ENCODE measurements around the gene RGS6.

RGS6 gene

DNA sequence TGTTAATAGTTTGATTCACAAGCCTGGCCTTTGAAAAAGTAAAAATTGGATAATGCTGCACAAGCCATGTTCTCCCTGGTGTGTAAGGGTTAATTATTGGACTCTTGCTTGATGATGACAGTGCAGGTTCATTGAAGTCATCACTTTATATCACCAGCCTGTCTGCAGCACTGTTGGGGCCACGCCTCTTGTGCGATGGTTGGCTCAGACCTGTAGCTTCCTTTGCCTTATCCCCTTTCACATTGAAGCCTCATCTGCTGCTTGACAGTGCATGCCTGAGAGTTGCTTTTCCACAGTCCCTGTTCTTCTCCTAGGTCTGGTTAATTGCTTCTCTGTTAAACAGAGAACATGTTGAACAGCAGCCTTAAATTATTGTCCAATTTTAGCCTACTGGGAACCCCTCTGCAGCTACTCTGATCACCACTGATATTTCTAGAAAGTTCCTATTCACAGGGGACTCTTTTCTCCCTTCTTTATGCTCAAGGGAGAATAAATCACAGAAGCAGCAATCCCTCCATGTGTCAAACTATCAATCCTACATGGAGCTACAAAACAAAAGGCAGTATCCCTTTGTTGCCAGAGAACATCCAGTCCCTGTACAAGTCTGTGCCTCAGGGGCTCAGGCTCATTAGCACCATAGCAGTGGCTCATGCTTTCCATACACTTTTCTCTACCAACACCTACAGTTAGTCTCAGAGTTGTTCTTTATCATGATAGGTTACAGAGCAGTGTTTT lies 322.1 kb downstream of the RGS6 start:
- no peak for DNase-seq

DNA sequence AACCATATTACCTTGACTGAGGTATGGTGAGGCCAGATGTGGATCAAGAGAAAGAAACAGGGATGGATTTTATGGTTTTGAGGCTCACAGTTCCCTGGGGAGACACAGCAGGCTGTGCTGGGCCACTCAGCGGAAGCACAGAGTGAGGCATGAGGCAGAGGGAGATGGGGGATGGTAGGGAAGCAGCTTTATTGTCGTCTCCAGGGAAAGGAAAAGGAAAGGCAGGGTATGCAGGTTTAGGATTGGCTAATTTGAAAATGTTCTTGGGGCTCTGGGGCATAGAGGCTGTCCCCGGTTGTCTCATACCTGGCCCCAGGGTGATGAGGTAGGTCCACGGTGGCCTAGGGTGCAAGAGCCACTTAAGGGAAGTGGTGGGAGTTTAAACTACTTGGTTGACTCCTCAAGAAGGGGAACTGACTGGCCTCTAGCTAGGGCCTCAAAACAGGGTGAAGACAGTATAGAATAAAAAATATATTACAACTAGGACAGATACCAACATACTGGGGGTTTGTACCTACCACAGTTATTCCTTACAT lies 322.8 kb downstream of the RGS6 start:
- no peak for DNase-seq

DNA sequence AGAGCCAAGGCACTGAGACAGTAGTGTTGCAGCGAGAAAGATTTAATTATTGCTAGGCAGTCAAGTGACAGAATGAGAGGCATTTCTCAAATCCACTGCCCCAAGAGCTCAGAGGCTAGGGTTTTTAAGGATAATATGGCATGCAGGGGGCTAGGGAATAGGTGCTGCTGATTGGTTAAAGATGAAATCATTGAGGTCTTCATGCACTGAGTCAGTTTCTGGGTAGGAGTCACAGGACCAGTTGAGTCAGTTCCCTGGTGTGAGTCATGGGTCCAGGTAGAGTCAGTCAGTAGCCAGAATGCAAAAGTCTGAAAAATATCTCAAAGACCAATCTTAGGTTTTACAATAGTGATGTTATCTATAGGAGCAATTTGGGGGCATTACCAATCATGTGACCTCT lies 323.8 kb downstream of the RGS6 start:
- DNase-seq: no peak

DNA sequence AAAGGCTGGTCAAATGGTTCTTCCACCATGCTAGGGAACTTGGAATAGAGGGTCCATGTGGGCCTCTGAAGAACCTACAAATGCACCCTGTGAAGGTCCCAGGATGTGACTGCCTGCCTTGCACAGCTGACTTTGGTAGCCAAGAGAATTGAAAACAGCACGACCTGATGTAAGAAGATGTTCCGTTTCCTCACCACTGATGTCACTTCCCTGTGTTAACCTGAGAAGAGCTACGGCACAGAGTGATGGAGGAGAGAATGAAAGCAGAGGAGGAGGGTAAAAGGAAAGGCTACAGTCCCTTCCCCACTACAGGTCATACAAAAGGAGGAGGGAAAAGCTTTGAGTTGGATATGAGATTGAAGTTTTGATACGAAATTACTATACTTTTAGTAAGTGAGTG lies 328.8 kb downstream of the RGS6 start:
- DNase-seq: no peak

DNA sequence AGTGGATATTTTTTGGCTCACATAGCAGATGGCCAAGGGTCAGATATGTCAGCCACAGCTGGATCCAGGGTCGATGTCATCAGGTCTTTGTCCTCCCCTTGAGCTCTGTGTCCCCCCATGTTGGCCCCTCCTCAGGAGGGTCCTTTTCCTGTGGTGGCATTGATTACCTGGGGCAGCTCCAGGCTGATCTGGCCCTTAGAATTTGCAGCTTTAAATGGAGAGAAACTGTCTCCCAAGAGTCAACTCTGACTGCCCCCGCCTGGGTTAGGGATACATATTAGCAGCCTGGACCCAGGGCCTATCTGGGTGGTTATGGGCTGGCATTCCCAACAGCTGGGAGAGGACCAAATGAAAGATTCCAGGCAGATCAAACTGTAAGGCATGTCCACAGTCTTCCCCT lies 330.5 kb downstream of the RGS6 start:
- no peak for DNase-seq

DNA sequence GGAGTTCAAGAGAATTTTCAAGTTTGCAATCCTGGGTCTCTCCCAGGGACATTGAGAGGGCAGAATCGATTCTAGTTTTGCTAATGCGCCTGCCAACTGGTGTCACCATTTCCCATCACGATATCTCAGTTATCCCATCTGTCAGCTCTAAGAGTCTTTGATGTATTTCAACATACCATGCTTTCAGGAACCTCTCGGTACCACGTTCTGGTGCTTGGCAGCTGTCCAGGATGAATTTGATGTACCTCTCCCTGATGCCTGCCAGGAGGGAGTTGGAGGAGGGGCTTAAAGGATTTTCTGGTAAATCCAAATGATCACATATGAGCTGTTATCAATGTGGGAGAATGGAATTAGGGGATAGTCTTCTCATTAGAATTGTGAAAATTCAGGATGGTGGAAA lies 332.5 kb downstream of the RGS6 start:
- no peak for DNase-seq

DNA sequence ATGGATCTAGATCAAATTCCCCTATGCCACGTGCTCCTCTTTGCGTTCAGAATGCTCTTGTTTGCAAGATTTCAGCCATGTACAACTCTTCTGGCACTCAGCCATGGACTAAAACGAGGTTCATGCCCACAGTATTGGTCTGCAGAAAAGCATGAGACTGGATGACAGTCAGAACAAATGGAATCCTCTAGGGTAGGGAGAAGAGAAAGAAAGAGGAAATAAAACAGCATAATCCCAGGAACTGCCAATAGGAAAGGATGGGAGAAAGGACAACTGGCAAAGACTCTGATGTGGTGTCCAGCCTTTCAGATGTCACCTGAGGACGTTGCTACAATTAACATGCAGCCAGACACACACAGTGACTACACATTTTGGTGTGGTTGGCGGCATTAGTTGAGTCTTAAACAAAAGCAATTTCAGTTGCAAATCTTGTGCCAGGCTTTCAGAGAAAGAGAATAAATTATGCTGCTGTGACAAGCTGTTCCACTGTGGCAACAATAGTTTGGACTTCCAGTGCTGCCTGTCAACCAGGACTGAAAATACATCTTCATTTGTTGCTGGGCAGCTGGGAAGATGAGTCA lies 338.0 kb downstream of the RGS6 start:
- no peak for DNase-seq

DNA sequence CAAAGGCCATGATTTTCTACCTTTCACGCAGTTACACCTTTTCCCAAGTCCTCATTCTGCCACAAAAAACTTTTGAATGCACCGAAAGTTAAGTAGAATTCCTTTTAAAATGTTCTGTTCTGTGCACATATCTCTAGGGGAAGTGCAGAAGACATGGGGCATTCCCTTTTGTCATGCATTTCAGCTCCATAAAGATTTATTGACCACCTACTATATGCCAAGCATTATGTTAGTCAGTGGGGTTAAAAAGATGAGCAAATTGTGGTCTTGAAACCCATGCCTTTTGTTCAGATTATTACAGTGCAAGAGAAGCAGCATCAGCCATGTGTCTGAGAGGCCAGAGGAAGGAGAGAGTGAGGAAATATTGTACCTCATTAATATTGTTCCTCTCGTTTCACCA lies 338.5 kb downstream of the RGS6 start:
- no peak for DNase-seq

DNA sequence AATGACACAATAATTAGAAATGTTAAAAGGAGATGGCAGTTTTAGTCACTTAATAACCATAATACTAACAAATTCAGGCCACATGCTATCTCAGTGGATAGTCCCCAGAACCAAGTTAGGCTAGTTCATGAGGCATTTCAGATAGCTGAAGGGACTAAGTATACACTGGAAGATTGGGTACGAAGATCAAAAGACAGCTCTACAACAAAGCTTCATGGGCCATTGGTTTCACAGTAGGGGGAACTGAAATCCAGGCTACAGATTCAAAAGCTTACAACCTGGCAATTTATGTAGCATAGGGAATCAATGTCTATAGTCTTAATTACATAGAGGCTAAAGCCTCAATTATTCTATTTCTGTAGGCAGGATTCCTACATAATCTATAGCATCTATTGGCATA lies 343.0 kb downstream of the RGS6 start:
- DNase-seq: no peak

DNA sequence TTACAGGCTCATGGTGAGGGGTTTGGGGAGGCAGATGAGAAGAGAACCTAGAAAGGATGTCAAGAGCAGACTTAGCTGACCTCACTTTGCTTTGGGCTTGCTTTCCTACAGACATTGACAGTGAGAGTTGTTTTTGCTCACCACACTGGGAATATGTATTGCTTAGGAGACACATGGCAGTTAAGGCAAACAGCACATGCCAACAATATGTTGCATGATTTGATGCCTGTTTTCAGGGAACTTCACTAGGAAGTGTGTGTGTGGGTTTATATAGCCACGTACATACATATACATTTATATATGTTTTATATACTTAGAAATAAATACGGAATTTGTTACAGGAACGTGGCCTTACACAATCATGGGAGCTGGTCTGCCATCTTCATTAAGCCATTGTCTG lies 346.1 kb downstream of the RGS6 start:
- no peak for DNase-seq

DNA sequence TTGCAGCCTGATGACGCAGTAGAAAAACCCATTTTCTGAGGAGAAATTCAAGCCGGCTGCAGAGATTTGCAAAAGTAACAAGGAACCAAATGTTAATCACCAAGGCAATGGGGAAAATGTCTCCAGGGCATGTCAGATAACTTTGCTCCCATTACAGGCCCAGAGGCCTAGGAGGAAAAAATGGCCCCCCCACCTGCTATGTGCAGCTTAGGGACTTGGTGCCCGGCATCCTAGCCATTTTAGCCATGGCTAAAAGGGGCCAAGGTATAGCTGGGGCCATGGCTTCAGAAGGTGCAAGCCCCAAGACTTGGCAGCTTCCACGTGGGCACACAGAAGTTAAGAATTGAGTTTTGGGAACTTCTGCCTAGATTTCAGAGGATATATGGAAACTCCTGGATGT lies 351.9 kb downstream of the RGS6 start:
- DNase-seq: no peak

DNA sequence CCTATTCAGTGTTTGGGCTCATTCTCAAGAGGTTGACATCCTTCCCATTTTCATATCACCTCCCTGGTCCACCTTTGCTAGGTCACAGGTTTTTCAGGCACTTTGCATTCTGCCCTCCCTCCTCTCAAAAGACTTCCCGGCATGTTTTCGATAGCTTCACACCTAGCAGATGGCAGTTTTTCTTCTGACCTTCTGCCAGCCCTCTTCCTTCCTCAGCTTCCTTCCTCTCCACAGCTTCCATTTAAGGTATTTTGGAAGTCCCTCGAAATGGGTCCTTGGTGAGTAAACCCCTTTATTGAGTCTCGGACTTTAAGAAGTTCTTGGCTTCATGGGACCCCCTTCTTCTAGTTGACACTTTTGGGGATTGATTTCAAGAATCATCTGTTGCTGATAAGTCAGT lies 358.0 kb downstream of the RGS6 start:
- no peak for DNase-seq

DNA sequence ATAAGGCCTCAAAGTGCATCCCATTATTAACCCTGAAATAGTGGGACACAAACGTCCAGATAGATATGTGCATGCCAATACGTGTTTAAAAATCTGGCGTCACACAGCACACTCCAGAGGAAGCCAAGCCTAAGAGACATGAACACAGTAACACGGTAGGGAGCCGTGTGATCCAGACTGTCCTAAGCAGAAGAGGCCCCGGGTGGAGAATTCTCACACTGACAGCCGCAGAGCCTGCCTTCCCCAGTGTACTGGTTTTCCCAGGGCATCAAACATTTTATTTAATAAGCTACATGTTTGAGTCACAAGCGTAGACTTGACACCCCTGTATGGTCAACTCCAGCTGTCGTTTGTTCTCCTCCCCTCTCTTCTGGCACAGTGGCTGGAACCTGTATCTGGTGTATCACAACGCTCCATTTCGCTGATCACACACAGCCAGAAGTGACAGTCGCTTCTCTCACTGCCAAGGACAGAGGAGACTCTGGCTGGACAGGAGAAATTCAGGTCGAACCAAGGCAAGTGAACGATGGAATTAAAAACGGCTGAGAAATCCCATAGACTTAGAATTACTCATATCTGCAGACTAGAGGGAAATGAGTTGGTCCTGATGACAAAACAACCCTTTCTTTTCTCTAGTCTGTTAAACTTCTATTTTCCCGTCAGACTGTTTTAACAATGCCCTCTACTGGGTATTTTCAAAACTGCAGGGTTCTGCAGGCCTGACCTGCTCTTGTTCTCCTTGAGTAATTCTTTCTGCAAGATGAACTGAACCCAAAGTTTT lies 359.9 kb downstream of the RGS6 start:
- DNase-seq: peak; percentile 54

DNA sequence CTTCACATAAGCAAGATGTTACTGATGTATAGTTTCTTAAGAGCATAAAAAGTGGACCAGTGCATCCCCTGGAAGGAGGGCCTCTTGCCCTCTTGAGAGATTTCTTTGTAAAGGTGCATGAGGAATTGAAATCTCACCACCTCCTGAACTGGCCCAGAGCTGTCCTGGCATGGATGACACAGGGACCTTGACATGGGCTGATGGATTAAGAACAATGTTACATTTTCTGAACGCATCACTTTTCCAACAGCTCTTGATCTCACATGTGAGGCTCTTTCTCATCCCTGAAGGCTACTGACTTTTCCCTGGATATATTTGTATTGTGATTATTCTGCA lies 360.4 kb downstream of the RGS6 start:
- DNase-seq: no peak

DNA sequence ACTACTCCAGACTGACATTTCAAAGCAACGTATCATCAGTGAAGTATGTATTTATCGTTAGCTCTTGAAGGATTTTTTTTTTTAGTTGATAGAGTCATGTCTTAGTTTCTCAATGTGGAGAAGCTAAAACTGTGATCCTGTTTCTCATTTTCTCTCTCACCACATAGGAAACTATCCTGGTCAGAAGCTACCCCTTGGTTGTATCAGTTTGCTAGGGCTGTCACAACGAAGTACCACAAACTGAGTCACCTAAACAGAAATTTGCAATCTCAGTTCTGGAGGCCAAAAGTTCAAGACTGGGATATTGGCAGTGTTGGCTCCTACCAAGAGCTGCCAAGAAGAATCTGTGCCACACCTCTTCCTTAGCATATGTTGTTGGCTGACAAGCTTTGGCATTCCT lies 369.1 kb downstream of the RGS6 start:
- no peak for DNase-seq

DNA sequence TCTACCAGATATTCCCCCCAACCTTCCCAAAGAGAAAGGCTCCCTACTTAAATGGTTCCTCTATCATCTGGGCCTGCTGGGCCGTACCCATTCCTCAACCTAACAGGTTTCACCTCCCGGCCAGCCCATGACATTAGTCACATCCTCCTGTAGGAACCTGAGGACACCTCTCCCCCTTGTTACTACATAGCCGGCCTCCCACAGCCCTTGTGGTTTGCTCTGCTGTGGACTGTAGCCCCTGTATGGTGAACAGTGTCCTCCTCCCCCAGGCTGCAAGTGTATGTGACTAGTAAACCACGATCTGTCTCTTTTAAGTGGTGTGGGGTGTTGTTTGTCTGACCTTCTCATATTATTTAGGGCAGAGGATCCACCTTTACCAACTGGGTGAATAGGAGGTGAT lies 371.7 kb downstream of the RGS6 start:
- DNase-seq: no peak

DNA sequence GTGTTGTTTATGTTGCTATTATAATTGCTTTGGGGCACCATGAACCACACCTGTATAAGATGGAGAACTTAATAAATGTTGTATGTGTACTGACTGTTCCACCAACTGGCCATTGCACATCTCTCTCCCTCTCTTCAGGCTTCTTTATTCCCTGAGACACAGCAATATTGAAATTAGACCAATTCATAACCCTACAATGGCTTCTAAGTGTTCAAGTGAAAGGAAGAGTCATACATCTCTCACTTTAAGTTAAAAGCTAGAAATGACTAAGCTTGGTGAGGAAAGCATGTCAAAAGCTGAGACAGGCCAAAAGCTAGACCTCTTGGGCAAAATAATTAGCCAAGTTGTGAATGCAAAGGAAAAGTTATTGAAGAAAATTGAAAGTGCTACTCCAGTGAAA lies 373.3 kb downstream of the RGS6 start:
- no peak for DNase-seq

DNA sequence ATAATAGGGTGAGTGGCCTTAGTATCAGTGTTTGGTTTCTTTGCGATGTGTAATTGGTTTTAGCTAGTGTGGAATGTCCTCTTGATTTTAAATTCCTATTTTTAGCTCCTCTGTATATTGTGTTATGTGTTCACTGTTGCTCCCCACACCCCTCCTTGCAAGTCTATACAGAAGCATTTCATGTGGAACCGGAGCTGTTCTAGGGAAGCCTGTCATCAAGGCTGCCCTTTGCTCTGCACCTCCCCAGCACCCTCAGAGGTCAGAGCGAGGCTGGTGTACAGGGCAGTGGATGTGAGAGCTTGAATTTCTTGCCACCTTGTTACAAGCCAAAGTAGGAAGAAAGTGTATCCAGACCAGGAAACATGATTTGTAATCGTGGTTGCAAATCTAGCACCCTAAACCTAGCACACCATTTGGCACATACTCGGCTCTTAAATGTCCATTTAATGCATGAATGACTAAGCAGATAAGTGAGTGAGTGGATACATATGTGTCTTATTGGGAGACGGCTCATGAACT lies 376.8 kb downstream of the RGS6 start:
- no peak for DNase-seq

DNA sequence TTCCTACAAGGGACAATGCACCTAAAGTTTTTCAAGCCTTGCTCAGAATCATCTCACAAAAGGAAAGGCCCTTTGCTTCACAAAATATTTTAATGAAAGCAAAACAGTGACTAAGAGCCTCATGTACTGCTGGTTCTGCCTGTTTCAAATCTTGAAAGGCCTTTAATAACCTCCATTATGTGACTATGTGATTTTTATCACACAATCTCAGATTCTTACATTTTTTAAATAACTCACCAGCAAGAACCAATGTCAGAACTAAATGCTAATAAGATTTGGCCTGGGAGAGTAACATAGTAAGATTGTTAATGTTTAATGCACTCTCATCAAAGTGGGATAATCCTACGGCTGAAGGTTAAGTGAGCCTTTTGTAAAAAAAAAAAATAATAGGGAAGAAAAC lies 378.9 kb downstream of the RGS6 start:
- no peak for DNase-seq

DNA sequence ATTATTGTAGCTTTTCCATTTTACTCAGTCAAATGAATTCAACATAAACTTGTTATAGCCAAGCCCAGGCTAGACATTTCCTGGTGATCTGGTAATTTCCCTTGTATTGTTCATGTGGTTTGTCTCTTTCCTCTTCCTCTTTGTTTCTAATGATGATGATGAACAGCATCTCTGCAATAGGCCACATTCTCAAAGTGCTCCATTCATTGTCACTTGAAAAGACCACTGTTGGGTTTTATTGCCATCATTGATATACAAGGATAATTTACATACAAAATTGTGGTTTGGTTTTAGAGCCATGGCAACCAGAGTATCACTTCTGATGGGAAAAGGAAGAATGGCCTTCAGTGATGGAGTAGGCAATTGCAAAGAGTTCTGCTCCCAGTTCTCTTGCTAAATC lies 379.3 kb downstream of the RGS6 start:
- DNase-seq: no peak

DNA sequence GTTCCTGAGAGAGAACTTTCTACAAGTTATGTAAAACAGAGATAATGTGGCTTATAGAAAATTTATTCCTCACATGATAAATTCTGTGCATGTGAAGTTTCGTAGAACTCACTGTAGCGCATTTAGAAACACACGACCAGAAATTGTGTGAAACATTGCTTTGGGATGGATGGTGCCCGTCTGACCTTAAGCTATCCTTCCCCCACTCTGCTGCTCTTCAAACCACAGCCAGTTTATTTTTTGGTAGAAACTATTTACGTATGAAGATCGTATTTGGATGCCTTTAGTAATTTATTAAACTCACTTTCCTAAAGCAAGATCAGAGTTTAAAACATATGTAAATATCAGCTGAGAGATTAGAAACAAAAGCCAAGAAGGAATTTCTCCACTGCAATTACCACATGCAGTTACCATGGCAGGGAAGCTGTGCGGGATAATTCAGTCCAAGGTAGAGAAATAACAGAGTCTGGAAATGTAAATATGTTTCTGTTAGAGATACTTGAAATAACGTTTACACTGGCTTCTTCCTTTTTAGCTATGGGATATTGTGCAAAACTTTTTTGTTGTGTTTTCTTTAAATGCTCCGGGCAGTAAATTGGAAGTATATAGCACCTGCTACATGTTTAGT lies 382.7 kb downstream of the RGS6 start:
- DNase-seq: no peak

DNA sequence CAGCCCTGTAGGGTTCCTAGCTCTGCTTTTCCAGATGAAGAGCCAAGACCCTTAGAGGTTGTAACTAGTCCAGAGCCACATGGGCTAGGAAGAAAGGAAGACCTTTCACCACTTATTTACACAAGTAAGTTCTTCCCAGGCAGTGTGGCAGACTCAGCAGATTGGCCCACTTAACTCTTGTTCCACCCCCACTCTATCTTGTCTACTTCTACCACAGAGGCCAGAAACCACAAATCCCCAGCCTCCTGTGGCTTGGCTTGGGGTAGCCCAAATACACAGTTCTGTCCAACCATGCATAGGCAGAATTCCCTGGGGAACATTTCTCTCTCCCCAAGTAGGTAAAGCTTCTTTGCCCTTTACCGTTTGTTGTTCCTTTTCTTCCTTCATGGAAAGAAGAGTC lies 383.5 kb downstream of the RGS6 start:
- DNase-seq: no peak

DNA sequence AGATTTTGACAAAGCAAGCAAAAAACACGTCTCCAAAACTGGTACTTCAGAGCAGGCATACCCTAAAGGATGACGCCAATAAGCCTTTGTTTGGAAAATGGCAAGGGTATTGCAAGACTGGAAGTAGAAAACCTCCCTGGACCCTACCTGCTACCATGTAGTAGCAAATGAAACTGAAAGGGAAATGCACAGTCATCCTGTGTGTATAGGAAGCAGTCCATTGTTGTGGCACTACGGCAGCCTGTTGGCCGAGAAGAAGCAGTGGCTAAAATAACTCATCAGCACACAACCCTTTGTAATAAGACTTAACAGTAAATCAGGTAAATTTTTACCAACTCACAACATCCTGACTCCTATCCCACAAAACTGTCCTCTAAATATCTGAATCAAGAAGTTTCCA lies 386.4 kb downstream of the RGS6 start:
- no peak for DNase-seq

DNA sequence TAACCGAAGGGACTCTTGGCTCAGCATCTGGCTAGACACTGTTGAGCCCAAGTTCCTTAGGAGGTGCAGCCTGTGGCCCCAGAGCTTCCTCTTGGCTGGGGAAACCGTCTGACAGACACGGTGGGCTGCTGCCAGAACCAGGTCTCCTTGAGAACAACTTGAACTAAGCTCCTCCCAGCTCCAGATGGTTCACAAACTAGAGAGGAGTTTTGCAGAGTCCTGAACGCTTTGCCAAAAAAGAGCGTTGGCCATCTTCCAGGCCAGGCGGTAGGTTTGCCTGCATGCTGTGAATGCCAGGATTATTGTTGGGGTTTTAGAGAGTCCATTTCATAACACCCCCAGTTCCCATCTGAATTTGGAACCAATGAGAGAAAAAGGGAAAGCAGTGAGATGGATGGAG lies 399.8 kb downstream of the RGS6 start:
- no peak for DNase-seq

Data from NCI-H1105 treated with DMSO at 0.1 percent for 48 hours (cell line).